HCT116 (cell line): ENCODE results near the gene CYB561A3.

Experiments
- POLR2AphosphoS5 ChIP-seq: IDR thresholded peaks from 2 replicates; pipeline ENCODE4 v1.6.1; 2011; ENCODE audit warnings: mild to moderate bottlenecking, low read depth, low read length, moderate library complexity
- RAD21 ChIP-seq: IDR thresholded peaks from 2 replicates; pipeline ENCODE4 v1.6.1; 2012; ENCODE audit warnings: low read depth, mild to moderate bottlenecking

- TF ChIP-seq POLR2AphosphoS5 (no peak), RAD21 (no peak)
Measured at GRCh38 chr11:61349189-61349751, 12.4 kb downstream of the CYB561A3 start.
